ENCODE data around the gene BMI1. TPM values are rescaled to one million over a fixed set of nuclear protein-coding genes. Genes with fewer than 3 reads are reported as not detected.
A peak's percentile ranks its signal among the peaks of the same experiment; 100 is the strongest.
"Not testable (repeated sequence)": the region's sequence is repeated elsewhere in the genome, so short reads cannot be mapped to it uniquely, and the experiment has no call there.

BMI1 gene
- 44.6 TPM for polyA plus RNA-seq (2013, experiment 1 of 2; ENCODE audit: insufficient read length)
- 47.9 TPM for polyA plus RNA-seq (2013, experiment 2 of 2; ENCODE audit: insufficient read length)

- peak; percentile 85 for DNase-seq
These were observed at the start of gene BMI1 for GRCh38 chr10:22320591-22321155. Gene BMI1 (plus strand): TSS chr10:22321099. CDS start chr10:22326450, 5,351 bp downstream.

GRCh38 chr10:22271786-22272185 is 49.1 kb upstream of the BMI1 start:
- no peak for DNase-seq

DNA sequence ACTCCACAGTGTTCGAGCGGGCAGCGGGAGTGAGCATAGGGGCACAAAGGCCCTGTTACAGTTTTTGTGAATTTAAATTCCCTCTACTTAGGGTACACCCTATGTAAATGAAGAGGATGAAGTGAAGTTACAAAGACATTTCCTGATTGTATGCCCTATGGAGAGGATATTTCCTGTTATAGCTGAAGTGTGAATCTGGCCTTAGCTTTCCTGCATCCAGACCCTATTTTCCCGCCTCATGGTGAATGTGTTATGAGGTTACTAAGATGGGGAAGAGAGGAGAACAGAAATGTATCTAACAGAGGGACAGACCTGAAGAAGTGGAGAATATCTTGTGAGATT is 42.5 kb upstream of the BMI1 start:
- DNase-seq, result no peak

GRCh38 chr10:22280078-22280477 is 40.8 kb upstream of the BMI1 start:
- DNase-seq, result no peak

GRCh38 chr10:22285130-22285529 is 35.8 kb upstream of the BMI1 start:
- DNase-seq, result no peak

GRCh38 chr10:22293747-22294404 is 27.0 kb upstream of the BMI1 start:
- DNase-seq, result no peak

GRCh38 chr10:22294694-22295093 is 26.2 kb upstream of the BMI1 start:
- no peak for DNase-seq

- no peak for DNase-seq
These were observed 19.7 kb upstream of the BMI1 start for GRCh38 chr10:22301193-22301592.

DNA sequence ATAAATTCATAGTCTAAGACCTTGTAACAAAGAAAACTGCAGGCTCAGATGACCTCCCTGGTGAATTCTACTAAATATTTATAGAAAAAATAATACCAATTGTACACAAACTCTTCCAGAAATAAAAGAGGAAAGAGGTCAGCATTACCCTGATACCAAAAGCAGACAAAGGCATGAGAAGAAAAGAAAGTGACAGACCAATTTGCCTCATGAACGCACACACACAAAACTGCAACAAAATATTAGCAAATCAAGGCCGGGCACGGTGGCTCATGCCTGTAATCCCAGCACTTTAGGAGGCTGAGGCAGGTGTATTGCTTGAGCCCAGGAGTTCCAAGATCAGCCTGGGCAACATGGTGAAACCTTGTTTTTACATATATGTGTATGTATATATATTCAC is 17.4 kb upstream of the BMI1 start:
- DNase-seq, result no peak

- peak; percentile 39 for DNase-seq
These were observed 15.2 kb upstream of the BMI1 start for GRCh38 chr10:22305721-22306120.

- DNase-seq, result peak; percentile 43
These were observed 12.5 kb upstream of the BMI1 start for GRCh38 chr10:22308390-22308789.

DNA sequence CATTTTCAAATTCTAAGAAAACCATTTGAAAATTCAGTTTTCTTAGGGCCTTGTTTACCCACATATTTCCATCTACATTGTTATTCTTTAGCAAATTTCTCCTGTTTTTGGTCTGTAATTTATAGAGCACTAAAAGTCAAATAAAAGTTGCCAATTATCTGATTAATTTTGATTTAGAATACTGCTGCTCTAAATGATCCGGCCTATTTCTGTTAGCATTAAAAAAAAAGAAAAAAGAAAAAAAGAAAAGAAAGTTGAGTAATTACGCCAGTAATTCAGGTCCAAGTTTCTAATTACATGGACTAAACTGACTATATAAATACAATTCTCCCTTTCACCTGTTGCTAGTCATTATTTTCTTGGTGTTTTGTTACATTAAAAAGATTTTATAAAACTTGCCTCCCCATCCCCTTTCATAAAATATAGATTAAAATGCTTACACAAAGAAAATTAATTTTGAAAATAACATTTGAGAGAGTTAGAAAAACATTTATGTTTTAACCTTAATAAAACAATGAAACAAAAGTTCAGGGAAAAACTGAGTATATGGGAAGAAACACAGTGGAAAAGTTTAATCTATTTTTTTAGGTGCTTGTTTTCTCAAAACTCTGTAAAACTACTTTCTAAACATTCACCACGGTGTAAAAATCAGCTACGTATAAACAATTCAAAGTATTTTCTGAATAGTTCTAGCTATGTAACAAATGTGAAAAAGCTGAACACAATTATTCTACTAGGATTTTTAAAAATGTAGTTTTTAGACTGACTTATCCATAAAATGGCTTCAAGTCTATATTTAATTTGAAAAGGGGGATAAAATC is 11.5 kb upstream of the BMI1 start:
- no peak for DNase-seq

DNA sequence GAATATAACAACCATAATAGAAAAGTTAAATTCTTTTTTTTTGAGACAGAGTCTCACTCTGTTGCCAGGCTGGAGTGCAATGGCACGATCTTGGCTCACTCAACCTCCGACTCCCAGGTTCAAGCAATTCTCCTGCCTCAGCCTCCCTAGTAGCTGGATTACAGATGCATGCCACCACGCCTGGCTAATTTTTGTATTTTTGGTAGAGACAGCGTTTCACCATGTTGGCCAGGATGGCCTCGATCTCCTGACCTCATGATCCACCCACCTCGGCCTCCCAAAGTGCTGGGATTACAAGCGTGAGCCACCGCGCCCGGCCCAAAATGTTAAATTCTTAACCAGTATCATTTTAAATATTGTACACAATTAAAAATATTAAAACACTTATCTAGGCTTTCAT is 10.9 kb upstream of the BMI1 start:
- not testable (repeated sequence) for DNase-seq

DNA sequence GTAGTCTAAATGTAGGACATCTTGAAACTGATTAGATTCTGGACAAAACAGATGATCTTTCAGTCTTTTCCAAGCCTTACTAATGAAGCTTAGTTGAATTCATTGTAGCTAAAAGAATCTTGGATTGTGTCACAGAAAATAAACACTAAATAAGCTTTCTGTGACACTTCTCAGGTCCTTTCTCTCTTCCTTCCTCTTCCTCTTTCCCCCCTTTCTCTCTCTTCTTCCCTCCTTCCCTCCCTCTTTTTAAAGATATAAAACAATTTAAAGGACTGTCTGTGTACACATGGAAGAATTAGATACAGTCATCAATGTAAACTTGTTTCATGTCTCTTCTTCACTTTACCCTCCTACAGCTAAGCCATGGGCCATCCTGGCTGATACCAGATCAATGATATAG is 10.0 kb upstream of the BMI1 start:
- DNase-seq, result no peak

GRCh38 chr10:22314852-22315251 is 6.0 kb upstream of the BMI1 start:
- DNase-seq, result no peak

DNA sequence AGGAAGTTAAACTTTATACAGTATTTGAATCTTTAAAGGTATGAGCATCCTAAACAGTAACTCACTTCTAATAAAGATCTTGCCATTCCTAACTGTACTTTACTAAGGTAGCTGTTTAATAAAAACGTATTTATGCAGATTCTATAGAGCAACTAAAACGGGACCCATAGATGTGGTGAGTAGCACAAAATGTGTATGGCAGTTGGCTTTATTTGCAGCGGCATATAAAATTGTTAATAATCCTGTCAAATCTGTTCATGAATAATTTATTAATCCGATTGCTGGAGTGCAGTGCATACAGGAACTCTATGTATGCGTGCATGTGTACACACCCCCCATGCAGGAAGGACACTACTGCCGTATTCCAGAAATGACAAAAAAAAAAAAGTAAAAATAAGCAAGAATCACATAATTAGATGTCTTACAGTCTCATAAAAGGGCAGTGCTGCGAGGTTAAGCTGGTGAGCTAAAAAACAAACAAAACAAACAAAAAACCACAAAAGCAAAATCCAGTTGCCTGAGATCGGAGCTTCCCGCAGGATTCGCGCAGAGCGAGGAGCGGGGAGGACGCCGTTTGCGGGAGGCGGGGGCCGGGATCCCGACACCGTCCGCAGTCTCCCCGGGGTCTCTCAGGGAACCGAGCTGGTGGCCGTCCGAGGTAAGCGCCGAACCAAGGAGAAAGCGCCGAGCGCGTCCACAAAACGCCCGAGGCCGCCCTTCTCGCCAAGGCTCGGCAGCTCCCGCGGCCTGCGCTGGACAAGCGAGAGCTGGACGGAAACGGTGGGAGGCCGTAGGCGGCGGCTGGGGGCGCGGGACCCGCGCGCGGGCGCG is 5.2 kb upstream of the BMI1 start:
- DNase-seq, result no peak

DNA sequence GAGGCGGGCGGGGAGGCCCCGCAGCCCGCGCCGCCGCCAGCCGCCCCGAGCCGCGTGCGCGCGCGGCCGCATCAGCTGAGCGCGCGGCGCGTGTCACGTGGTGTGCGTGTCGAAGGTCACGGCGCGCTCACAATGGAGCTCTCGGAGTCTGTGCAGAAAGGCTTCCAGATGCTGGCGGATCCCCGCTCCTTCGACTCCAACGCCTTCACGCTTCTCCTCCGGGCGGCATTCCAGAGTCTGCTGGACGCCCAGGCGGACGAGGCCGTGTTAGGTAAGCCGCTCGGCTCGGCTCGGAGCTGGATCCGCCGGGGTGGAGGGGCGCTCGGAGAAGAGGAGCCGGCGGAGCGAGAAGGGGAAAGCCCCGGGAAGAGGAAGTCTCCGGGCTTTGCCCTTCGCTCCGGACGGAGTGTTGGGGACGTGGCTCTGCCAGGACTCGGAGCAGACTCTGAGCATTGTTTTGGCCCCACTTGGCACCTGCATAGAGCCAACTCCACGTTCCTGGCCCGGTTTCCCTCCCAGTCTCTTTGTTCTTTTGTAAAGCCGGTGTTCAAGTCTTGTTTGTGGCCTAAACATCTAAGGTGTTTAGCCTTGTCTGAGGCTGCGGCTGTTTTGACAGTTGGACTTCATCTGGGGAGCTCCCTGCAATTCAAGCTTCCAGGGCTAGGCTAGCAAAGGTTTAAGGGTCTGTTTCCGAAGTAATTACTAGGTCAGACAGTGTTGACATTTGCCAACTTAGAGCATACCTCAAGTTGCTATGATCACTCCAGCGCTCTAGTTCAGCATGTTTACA is 4.4 kb upstream of the BMI1 start, which contains the start of gene COMMD3:
COMMD3 (plus strand) TSS at position 103 of the 790 bp plus-strand sequence; CDS start at position 133, 30 bp downstream.
- DNase-seq, result peak; percentile 89

DNA sequence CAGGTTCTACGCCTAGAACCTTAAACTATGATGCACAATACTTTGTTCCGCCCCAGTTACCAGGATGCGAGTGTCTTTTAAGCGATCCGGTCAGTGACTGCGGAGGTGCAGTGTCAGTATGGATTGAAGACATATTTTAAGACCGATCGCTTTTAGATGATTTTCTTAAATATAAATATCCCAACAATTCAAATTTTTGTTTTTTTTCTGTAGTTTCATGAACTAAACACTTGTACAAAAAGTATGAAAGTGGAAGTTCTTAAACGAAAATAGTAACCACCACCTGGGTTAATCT is 3.9 kb upstream of the BMI1 start:
- no peak for DNase-seq

- DNase-seq, result no peak
These were observed 2.9 kb upstream of the BMI1 start for GRCh38 chr10:22317771-22318565.

- no peak for DNase-seq
These were observed 2.1 kb upstream of the BMI1 start for GRCh38 chr10:22318772-22319171.

DNA sequence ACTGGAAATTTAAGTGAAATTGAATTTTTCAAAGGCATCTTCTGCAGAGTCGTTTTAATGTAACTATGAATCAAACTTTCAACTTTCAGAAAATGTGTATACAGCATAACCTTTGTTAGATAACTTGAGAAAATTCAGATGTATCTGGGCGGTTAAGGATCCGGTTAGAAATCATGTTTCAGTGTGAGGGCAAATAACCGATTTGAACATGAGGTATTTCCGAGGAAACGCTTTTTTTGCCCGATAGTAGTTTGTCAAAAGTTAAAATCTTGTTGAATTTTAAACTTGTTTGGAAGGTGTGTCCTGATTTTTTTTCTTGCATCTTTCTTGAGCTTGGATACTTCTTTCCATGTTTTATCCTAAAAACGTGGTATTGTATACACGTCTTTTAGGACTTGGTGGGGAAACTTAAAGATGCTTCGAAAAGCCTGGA is 1.3 kb upstream of the BMI1 start:
- no peak for DNase-seq

Data from fibroblast of skin of abdomen (primary cell).